Muscle of arm (tissue), 12 donors: Measurements from ENCODE around the gene ANKRD27. TPM values are rescaled to one million over a fixed set of nuclear protein-coding genes. Genes with fewer than 3 reads are reported as not detected.

Source experiments
- DNase-seq: peaks from one replicate; pipeline ENCODE4 v3.0.0-alpha.2; 2013
- polyA plus RNA-seq, 12 donors: library from polyadenylated mRNA; unstranded; fragments of 120-200 nt; gene quantifications; one replicate each; pipeline ENCODE4 v1.2.1, GENCODE V29; 2013; ENCODE audit not compliant: insufficient read length in 12 of 12

Gene ANKRD27
- polyA plus RNA-seq, 12 donors = 10.0 to 21.6 (median 13.7) TPM; not detected in 1

DNA sequence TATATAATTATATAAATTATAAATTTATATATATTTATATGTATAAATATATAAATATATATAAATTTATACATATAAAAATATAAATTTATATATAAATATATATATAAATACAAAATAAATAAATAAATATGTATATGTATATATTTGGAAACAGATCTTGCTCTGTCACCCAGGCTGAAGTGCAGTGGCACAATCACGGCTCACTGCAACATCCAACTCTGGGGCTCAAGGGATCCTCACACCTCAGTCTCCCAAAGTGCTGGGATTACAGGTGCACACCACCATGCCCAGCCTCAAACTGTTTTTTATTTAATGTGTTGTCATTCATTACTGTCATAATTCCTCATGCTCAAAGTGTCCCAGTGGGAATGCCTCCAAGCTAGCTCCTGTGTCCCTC is 119.2 kb downstream of the ANKRD27 start:
- DNase-seq = no peak

- DNase-seq = no peak
Observed at GRCh38 chr19:32550666-32551065, 124.3 kb downstream of the ANKRD27 start.

Other genes with a start within 250 kb of the ANKRD27 start
- 100 to 1,000 TPM in 11 of 12 donors, not detected in 1; 117 to 147 (median 126) TPM for gene PDCD5, start 94.0 kb downstream of the ANKRD27 start, polyA plus RNA-seq
- under 1 TPM in 9 of 12 donors, not detected in 3; 0.07 to 0.53 (median 0.22) TPM for gene RGS9BP, start 668 bp upstream of the ANKRD27 start, polyA plus RNA-seq
- gene NUDT19, start 16.6 kb upstream of the ANKRD27 start, polyA plus RNA-seq = 10 to 100 TPM in 2 of 12 donors, 1 to 10 TPM in 9, not detected in 1; 6.0 to 11.7 (median 8.4) TPM
- gene TDRD12, start 44.6 kb upstream of the ANKRD27 start, polyA plus RNA-seq = 1 to 10 TPM in 1 of 12 donors, under 1 TPM in 9, not detected in 2; 0.09 to 2.3 (median 0.44) TPM
- under 1 TPM in 10 of 12 donors, not detected in 2; 0.22 to 0.84 (median 0.52) TPM for gene SLC7A9, start 194.6 kb upstream of the ANKRD27 start, polyA plus RNA-seq